GM19099 (cell line): ENCODE measurements around the gene BCS1L.
A peak's percentile ranks its signal among the peaks of the same experiment; 100 is the strongest.

Source experiments
- POLR2A ChIP-seq: IDR thresholded peaks from 3 replicates; pipeline ENCODE4 v1.6.1; 2011; ENCODE audit warnings: low read depth; ENCODE audit not compliant: insufficient read length; ENCODE audit errors: extremely low read depth

Gene BCS1L

GRCh38 chr2:218659258-218659987, at the start of gene BCS1L, which contains the start of gene ZNF142:
TSS of gene BCS1L (plus strand) at chr2:218659683. CDS start at chr2:218660988, 1,305 bp downstream.
TSS of gene ZNF142 (minus strand) at chr2:218659623. CDS start at chr2:218656429, 3,194 bp downstream.
- TF ChIP-seq POLR2A: peak; percentile 78

DNA sequence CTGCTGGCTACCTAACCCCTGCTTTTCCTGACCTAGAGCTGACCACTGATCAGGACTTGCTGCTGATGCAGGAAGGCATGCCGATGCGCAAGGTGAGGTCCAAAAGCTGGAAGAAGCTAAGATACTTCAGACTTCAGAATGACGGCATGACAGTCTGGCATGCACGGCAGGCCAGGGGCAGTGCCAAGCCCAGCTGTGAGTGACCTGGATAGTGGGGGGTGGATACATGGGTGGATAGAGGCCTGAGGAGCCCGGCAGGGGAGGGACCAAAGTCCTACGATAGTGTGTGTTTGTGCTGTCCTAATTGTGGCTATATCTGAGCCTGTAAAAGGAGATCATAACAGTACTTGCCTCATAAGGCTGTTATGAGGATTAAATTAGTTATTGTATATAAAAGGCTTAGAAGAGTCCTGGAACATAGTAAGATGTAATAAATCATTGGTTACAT, 43.6 kb upstream of the BCS1L start:
- TF ChIP-seq POLR2A: no peak

DNA sequence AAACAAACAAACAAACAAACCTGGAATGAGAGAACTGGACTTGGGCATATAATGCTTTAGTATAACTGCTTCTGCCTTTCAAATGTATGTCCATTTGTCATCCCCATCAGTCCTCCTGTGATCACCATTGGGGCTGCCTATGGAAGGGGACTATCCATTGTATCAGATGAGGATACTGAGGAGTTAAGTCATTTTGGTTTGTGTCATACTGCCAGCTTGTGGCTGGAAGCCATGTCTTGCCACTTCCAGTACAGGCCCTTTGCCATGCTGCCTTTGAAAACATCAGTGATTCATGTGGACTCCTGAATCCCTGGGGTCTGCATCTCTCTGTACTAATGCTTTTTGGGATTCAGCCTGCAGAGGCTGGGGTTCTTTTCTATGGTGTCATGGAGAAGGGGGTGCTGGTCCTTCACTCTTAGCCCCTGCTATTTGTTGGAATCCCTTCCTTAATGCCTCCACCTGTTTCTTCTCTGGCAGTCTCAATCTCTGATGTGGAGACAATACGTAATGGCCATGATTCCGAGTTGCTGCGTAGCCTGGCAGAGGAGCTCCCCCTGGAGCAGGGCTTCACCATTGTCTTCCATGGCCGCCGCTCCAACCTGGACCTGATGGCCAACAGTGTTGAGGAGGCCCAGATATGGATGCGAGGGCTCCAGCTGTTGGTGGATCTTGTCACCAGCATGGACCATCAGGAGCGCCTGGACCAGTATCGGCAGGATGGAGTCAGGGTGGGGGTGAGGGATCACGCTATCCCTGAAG, 41.2 kb upstream of the BCS1L start:
- TF ChIP-seq POLR2A: no peak

GRCh38 chr2:218621007-218621406, 38.5 kb upstream of the BCS1L start:
- no peak for TF ChIP-seq POLR2A

- TF ChIP-seq POLR2A: no peak
These were observed 36.7 kb upstream of the BCS1L start for GRCh38 chr2:218622606-218623365.

DNA sequence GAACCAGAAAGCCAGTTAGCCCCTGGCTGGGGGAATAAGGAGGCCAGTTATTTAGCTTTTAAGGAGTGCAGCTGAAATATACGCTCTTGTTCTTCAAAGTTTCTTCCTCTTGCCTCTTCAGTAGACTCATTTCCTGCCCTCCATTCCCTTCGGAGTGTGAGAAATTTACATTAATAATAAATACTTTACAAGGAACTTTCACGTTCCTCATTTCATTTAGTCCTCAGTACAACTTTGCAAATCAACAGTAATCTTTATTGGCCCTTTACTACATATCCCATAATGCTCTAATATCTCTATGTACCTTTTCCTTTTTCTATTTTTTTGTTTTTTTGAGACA, 36.1 kb upstream of the BCS1L start:
- no peak for TF ChIP-seq POLR2A

DNA sequence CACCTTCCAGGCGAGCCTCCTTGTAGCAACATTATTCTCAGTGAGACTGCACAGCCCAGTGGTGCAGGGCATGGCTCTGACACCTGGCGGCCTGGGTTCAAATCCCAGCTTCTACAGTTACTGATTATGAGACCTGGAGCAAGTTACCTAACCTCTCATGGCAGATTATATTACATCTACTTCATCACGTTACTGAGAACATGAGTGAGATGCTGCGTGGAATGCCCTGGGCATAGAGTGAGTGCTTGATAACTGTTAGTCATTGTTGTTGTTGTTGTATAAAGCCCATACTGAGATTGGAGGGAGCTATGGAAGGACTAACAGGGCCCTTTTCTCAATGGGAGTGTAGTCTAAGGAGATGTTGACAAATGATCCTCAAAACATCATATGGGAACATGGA, 33.1 kb upstream of the BCS1L start:
- no peak for TF ChIP-seq POLR2A

DNA sequence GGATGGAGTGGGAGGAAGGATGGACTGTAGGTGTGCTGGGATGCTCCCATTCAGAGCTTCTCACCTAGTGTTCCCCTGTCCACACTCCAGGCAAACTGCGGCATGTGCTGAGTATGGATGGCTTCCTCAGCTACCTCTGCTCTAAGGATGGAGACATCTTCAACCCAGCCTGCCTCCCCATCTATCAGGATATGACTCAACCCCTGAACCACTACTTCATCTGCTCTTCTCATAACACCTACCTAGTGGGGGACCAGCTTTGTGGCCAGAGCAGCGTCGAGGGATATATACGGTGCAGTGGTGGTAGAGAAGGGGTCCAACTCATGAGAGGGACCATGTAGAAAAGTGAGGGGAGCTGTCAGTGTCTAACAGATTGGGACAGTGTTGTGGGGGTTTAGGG, 31.5 kb upstream of the BCS1L start:
- no peak for TF ChIP-seq POLR2A

DNA sequence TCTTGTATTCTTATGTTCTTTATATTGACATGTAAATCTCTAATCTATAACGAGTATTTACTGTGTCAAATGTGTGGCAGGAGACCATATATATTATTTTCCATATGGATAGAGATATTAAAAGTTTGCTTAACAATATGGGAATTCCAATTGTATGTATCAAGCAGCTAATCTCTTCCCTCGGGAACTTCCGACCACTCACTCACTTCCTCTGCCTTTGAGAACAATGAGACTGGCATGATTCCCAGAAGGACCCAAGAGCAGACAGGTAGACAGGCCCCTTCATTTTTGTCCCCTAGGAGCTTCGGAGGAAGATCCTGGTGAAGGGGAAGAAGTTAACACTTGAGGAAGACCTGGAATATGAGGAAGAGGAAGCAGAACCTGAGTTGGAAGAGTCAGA, 27.6 kb upstream of the BCS1L start:
- TF ChIP-seq POLR2A: no peak

- no peak for TF ChIP-seq POLR2A
These were observed 23.8 kb upstream of the BCS1L start for GRCh38 chr2:218635719-218636118.

- no peak for TF ChIP-seq POLR2A
These were observed 21.1 kb upstream of the BCS1L start for GRCh38 chr2:218638372-218638771.

DNA sequence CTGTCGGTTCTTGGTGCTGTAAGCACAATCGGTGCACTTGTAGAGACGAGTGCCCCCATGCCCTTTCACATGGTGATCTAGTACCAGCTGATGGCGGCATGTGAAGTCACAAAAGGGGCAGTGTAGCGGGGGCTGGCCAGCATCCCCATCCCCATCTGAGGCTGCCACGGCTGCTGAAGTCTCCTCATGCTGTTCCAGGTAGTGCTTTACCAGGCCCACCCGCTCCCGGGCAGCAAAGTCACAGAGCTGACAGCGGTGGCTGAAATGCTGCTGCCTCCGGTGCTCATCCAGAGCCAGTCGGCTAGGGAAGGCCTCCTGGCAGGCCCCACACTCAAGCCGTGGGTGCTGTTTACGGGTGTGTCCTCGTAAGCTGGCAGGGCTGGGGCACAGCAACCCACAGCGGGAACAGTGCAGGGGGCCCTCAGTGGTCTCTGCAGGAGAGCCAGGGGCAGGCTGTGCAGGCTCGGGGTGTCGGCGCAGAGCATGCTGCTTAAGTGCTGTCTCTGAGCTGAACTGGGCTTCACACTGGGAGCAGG, 17.3 kb upstream of the BCS1L start:
- no peak for TF ChIP-seq POLR2A

GRCh38 chr2:218642786-218643185, 16.7 kb upstream of the BCS1L start:
- TF ChIP-seq POLR2A: no peak

GRCh38 chr2:218643751-218644310, 15.7 kb upstream of the BCS1L start:
- no peak for TF ChIP-seq POLR2A

DNA sequence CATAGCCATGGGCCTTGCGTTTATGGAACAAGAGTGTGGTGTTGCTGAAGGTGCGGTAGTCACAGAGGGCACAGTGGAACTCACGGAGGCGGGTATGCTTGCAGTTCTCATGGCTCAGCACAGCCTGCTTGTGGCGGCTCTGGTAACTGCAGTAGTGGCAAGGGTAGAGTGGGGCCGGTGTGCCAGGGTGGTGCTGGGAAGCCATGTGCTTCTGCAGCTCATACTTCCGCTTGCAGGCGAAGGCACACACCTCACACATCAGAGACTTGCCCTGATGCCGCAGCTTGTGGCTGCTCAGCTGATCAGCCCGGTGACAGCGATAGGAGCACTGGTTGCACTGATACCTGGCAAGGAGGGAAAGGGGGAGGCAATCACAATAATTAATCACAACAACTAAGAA, 14.8 kb upstream of the BCS1L start:
- no peak for TF ChIP-seq POLR2A
